WTC11 (cell line): ENCODE measurements around the gene GIT1. TPM values are rescaled to one million over a fixed set of nuclear protein-coding genes. Genes with fewer than 3 reads are reported as not detected.

Experiments used
- ATAC-seq: fragments of 200-7000 bp; cut with Tn5 transposase; 2 replicates; pipeline ENCODE4 v1.10.0; 2021; ENCODE audit warnings: mild to moderate bottlenecking, moderate library complexity
- CTCF ChIA-PET: fragments of 300-600 bp; sonication (Branson Sonifier 250); formaldehyde crosslinking; loops from one replicate; lab custom pipeline; 2021; ENCODE audit warnings: antibody characterized with exemption; lab: Charles Lee
- POLR2A ChIA-PET: fragments of 350-600 bp; sonication (Branson Sonifier 250); formaldehyde crosslinking; loops from one replicate; lab custom pipeline; 2021; ENCODE audit warnings: antibody characterized with exemption; lab: Charles Lee
- DNase-seq: peaks from one replicate; pipeline ENCODE4 v3.0.0; 2021; ENCODE audit warnings: low spot score
- H3K27ac Mint-ChIP-seq: 2 replicates; pipeline ENCODE4 v1.8.0; 2021; ENCODE audit warnings: mixed read lengths
- H3K27me3 Mint-ChIP-seq: 2 replicates; pipeline ENCODE4 v1.8.0; 2021; ENCODE audit warnings: low read depth, mild to moderate bottlenecking, moderate library complexity, mixed read lengths
- H3K36me3 Mint-ChIP-seq: 2 replicates; pipeline ENCODE4 v1.8.0; 2021; ENCODE audit warnings: mixed read lengths
- H3K4me1 Mint-ChIP-seq: 2 replicates; pipeline ENCODE4 v1.8.0; 2022; ENCODE audit warnings: mixed read lengths
- H3K4me3 Mint-ChIP-seq: 2 replicates; pipeline ENCODE4 v1.8.0; 2021; ENCODE audit warnings: mild to moderate bottlenecking, moderate library complexity, mixed read lengths
- H3K9me3 Mint-ChIP-seq: 2 replicates; pipeline ENCODE4 v1.8.0; 2021; ENCODE audit warnings: mixed read lengths
- ARID4B ChIP-seq: sonication (generic); formaldehyde crosslinking; IDR thresholded peaks from 2 replicates; pipeline ENCODE4 v1.8.0; 2023; ENCODE audit warnings: missing genetic modification reagents, mild to moderate bottlenecking, borderline replicate concordance
- ATF2 ChIP-seq: sonication (generic); formaldehyde crosslinking; IDR thresholded peaks from 2 replicates; pipeline ENCODE4 v1.8.1; 2022; ENCODE audit warnings: low read depth, missing genetic modification reagents, borderline replicate concordance
- CBFB ChIP-seq: sonication (generic); formaldehyde crosslinking; IDR thresholded peaks from 2 replicates; pipeline ENCODE4 v1.8.1; 2022; ENCODE audit warnings: mild to moderate bottlenecking, low read depth, missing genetic modification reagents
- CDX4 ChIP-seq: fragments of 250-450 bp; sonication (Bioruptor Pico); IDR thresholded peaks from 2 replicates; pipeline ENCODE4 v1.9.0; 2021; ENCODE audit warnings: moderate library complexity, mild to moderate bottlenecking, inconsistent platforms, borderline replicate concordance
- CREB1 ChIP-seq: sonication (generic); formaldehyde crosslinking; IDR thresholded peaks from 2 replicates; pipeline ENCODE4 v1.8.0; 2023; ENCODE audit warnings: mild to moderate bottlenecking, missing genetic modification reagents
- CREM ChIP-seq: sonication (generic); formaldehyde crosslinking; IDR thresholded peaks from 2 replicates; pipeline ENCODE4 v1.8.1; 2022; ENCODE audit warnings: mild to moderate bottlenecking, missing genetic modification reagents, moderate library complexity
- IRF1 ChIP-seq: sonication (generic); formaldehyde crosslinking; IDR thresholded peaks from 2 replicates; pipeline ENCODE4 v1.8.0; 2023; ENCODE audit warnings: missing genetic modification reagents
- JAZF1 ChIP-seq: fragments of 250-450 bp; sonication (Bioruptor Pico); IDR thresholded peaks from 2 replicates; pipeline ENCODE4 v1.9.0; 2021; ENCODE audit warnings: moderate library complexity, mild to moderate bottlenecking, inconsistent platforms
- KAT7 ChIP-seq: sonication (generic); formaldehyde crosslinking; IDR thresholded peaks from 2 replicates; pipeline ENCODE4 v1.8.1; 2023; ENCODE audit warnings: missing genetic modification reagents, mild to moderate bottlenecking, borderline replicate concordance
- MAX ChIP-seq: sonication (generic); formaldehyde crosslinking; IDR thresholded peaks from 2 replicates; pipeline ENCODE4 v1.8.0; 2022; ENCODE audit warnings: mild to moderate bottlenecking, missing genetic modification reagents
- MLX ChIP-seq: sonication (generic); formaldehyde crosslinking; IDR thresholded peaks from 2 replicates; pipeline ENCODE4 v1.8.1; 2023; ENCODE audit warnings: mild to moderate bottlenecking, missing genetic modification reagents, moderate library complexity
- MXD4 ChIP-seq: fragments of 250-450 bp; sonication (Bioruptor Pico); IDR thresholded peaks from 2 replicates; pipeline ENCODE4 v1.8.0; 2021; ENCODE audit warnings: mild to moderate bottlenecking, moderate library complexity, borderline replicate concordance
- NR2C2 ChIP-seq: sonication (generic); formaldehyde crosslinking; IDR thresholded peaks from 2 replicates; pipeline ENCODE4 v1.8.0; 2022; ENCODE audit warnings: mild to moderate bottlenecking, missing genetic modification reagents
- PRDM15 ChIP-seq: sonication (generic); formaldehyde crosslinking; IDR thresholded peaks from 2 replicates; pipeline ENCODE4 v1.8.0; 2022; ENCODE audit warnings: missing genetic modification reagents
- RELA ChIP-seq: sonication (generic); formaldehyde crosslinking; IDR thresholded peaks from 2 replicates; pipeline ENCODE4 v1.8.1; 2022; ENCODE audit warnings: missing genetic modification reagents, mild to moderate bottlenecking, borderline replicate concordance
- TEAD4 ChIP-seq: sonication (generic); formaldehyde crosslinking; IDR thresholded peaks from 2 replicates; pipeline ENCODE4 v1.8.0; 2022; ENCODE audit warnings: mild to moderate bottlenecking, missing genetic modification reagents
- TP53 ChIP-seq: sonication (generic); formaldehyde crosslinking; IDR thresholded peaks from 2 replicates; pipeline ENCODE4 v1.8.1; 2023; ENCODE audit warnings: mild to moderate bottlenecking, missing genetic modification reagents
- ZMAT4 ChIP-seq: fragments of 250-450 bp; sonication (Bioruptor Pico); IDR thresholded peaks from 2 replicates; pipeline ENCODE4 v1.9.0; 2021; ENCODE audit warnings: mild to moderate bottlenecking
- total RNA-seq: library from RNA; stranded (reverse); gene quantifications from 3 replicates; pipeline ENCODE4 v1.2.3, GENCODE V29; 2021

GIT1 gene
- total RNA-seq, 1 experiment from 2014 or later, result 66.9 TPM

- DNase-seq (no peak), ATAC-seq (no peak)
- ChIA-PET POLR2A (interaction anchor here (2.0 kb wide), 1 partner anchor 9 kb away, joined by 12 read pairs; no protein-coding TSS in a partner anchor), CTCF (interaction anchor here (0.6 to 4.5 kb wide), 8 partner anchors 10 to 212 kb away, joined by 3 to 72 read pairs (median 12); partner anchors contain the start of gene ANKRD13B)
- Mint-ChIP-seq H3K36me3 (peaks cover 34% of the 10 kb centered on the region), H3K27ac (no peak overlapping the region), H3K9me3 (no peaks in the 10 kb centered on the region), H3K4me3 (no peak overlapping the region), H3K4me1 (peaks cover 28% of the 10 kb centered on the region), H3K27me3 (no peaks in the 10 kb centered on the region)
- TF ChIP-seq PRDM15 (CRISPR knock-in tag) (no peak), MLX (CRISPR knock-in tag) (no peak), IRF1 (no peak), TEAD4 (CRISPR knock-in tag) (no peak), RELA (CRISPR knock-in tag) (no peak), NR2C2 (CRISPR knock-in tag) (no peak), MXD4 (CRISPR knock-in tag) (no peak), CREB1 (CRISPR knock-in tag) (no peak), CBFB (CRISPR knock-in tag) (no peak), ATF2 (CRISPR knock-in tag) (no peak), KAT7 (CRISPR knock-in tag) (no peak), CDX4 (no peak), ZMAT4 (CRISPR knock-in tag) (no peak), CREM (CRISPR knock-in tag) (no peak), ARID4B (CRISPR knock-in tag) (no peak), MAX (CRISPR knock-in tag) (no peak), JAZF1 (CRISPR knock-in tag) (no peak), TP53 (CRISPR knock-in tag) (no peak)
These were observed 7.1 kb downstream of the GIT1 start for GRCh38 chr17:29582254-29582765.
